Tibial artery (tissue), 4 donors: ENCODE data around the gene ZFAND3.

Source experiments
- DNase-seq, 2 donors: peaks; one replicate each; pipeline ENCODE4 v3.0.0-alpha.2; 2019
- H3K27ac ChIP-seq, 2 donors: fragments of 200-600 bp; sonication (generic) in 1 of 2; 1 replicate in 1 of 2; 2 replicates in 1 of 2; pipeline ENCODE4 v1.5.1; 2018 to 2019; ENCODE audit warnings: mild to moderate bottlenecking in 1 of 2
- H3K27me3 ChIP-seq, 2 donors: fragments of 200-600 bp; sonication (generic) in 1 of 2; one replicate each; pipeline versions ENCODE4 v1.5.1 to v1.6.0; 2016 to 2019
- H3K36me3 ChIP-seq, 3 donors: fragments of 200-600 bp; sonication (generic) in 2 of 3; one replicate each; pipeline ENCODE4 v1.5.1; 2016 to 2019; ENCODE audit warnings: mild to moderate bottlenecking in 2 of 3
- H3K4me1 ChIP-seq, 4 donors: fragments of 200-600 bp; sonication (generic) in 2 of 4; 1 replicate in 3 of 4; 2 replicates in 1 of 4; pipeline ENCODE4 v1.5.1; 2016 to 2019
- H3K4me3 ChIP-seq, 2 donors: fragments of 200-600 bp; sonication (generic) in 1 of 2; 1 replicate in 1 of 2; 2 replicates in 1 of 2; pipeline ENCODE4 v1.5.1; 2018 to 2019; ENCODE audit warnings: mild to moderate bottlenecking in 2 of 2
- H3K9me3 ChIP-seq, 3 donors: fragments of 200-600 bp; sonication (generic) in 1 of 3; one replicate each; pipeline ENCODE4 v1.5.1; 2016 to 2019
- intact Hi-C: fragments of 100-400 bp; cut with DNase I; formaldehyde crosslinking; loops from one replicate; pipeline ENCODE4 v1.15.0; 2023; ENCODE audit warnings: low total_unique reads
- TF ChIP-seq, protein P1 (sequence below), 2 experiments: fragments of 200-600 bp in 1 of 2; fragments of 450-650 bp in 1 of 2; IDR thresholded peaks; one replicate each; pipeline ENCODE4 v1.5.1; 2017 to 2019; ENCODE audit warnings: antibody characterized with exemption in 2 of 2, mild to moderate bottlenecking in 1 of 2, moderate library complexity in 1 of 2

The ZFAND3 gene

GRCh38 chr6:37845026-37845911 is 25.7 kb downstream of the ZFAND3 start:
- H3K36me3 ChIP-seq: no peaks in the 10 kb centered on the region
- H3K4me1 ChIP-seq: peaks cover 0 to 69% (median 14%) of the 10 kb centered on the region in 4 donors
- H3K9me3 ChIP-seq: no peaks in the 10 kb centered on the region
- no peak overlapping the region for H3K4me3 ChIP-seq
- intact Hi-C loops: no loop called here
- H3K27me3 ChIP-seq: no peaks in the 10 kb centered on the region
- TF ChIP-seq, protein P1, sequence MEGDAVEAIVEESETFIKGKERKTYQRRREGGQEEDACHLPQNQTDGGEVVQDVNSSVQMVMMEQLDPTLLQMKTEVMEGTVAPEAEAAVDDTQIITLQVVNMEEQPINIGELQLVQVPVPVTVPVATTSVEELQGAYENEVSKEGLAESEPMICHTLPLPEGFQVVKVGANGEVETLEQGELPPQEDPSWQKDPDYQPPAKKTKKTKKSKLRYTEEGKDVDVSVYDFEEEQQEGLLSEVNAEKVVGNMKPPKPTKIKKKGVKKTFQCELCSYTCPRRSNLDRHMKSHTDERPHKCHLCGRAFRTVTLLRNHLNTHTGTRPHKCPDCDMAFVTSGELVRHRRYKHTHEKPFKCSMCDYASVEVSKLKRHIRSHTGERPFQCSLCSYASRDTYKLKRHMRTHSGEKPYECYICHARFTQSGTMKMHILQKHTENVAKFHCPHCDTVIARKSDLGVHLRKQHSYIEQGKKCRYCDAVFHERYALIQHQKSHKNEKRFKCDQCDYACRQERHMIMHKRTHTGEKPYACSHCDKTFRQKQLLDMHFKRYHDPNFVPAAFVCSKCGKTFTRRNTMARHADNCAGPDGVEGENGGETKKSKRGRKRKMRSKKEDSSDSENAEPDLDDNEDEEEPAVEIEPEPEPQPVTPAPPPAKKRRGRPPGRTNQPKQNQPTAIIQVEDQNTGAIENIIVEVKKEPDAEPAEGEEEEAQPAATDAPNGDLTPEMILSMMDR (IDR thresholded peaks at IDR 0.05): no peak
- H3K27ac ChIP-seq: no peak overlapping the region
- DNase-seq: peak in 1 of 2 donors; percentile 35

- DNase-seq: no peak
- Histone ChIP-seq H3K27ac (no peak overlapping the region), H3K4me3 (no peak overlapping the region), H3K4me1 (peaks cover 0 to 69% (median 16%) of the 10 kb centered on the region in 4 donors), H3K27me3 (no peaks in the 10 kb centered on the region), H3K9me3 (no peaks in the 10 kb centered on the region), H3K36me3 (no peaks in the 10 kb centered on the region)
- intact Hi-C loops: no loop called here
- TF ChIP-seq, protein P1 (IDR thresholded peaks at IDR 0.05): no peak
Measured at GRCh38 chr6:37845930-37846329, 26.4 kb downstream of the ZFAND3 start.

- Histone ChIP-seq H3K27ac (no peak overlapping the region), H3K4me3 (no peak overlapping the region), H3K4me1 (peaks cover 0 to 77% (median 15%) of the 10 kb centered on the region in 4 donors), H3K27me3 (no peaks in the 10 kb centered on the region), H3K36me3 (no peaks in the 10 kb centered on the region), H3K9me3 (no peaks in the 10 kb centered on the region)
- no peak for DNase-seq
- TF ChIP-seq, protein P1 (IDR thresholded peaks at IDR 0.05): no peak
- intact Hi-C loops: no loop called here
Measured at GRCh38 chr6:37847704-37848103, 28.2 kb downstream of the ZFAND3 start.

GRCh38 chr6:37848371-37848770 is 28.8 kb downstream of the ZFAND3 start:
- no peaks in the 10 kb centered on the region for H3K27me3 ChIP-seq
- DNase-seq: no peak
- no peaks in the 10 kb centered on the region for H3K9me3 ChIP-seq
- TF ChIP-seq, protein P1 (IDR thresholded peaks at IDR 0.05): no peak
- H3K36me3 ChIP-seq: no peaks in the 10 kb centered on the region
- H3K27ac ChIP-seq: no peak overlapping the region
- peaks cover 0 to 73% (median 16%) of the 10 kb centered on the region in 4 donors for H3K4me1 ChIP-seq
- no peak overlapping the region for H3K4me3 ChIP-seq
- intact Hi-C loops: no loop called here

GRCh38 chr6:37850260-37850659 is 30.7 kb downstream of the ZFAND3 start:
- Histone ChIP-seq H3K27ac (no peak overlapping the region), H3K27me3 (no peaks in the 10 kb centered on the region), H3K36me3 (no peaks in the 10 kb centered on the region), H3K4me1 (peaks cover 0 to 59% (median 13%) of the 10 kb centered on the region in 4 donors), H3K4me3 (no peak overlapping the region), H3K9me3 (no peaks in the 10 kb centered on the region)
- intact Hi-C loops: no loop called here
- DNase-seq: no peak
- TF ChIP-seq, protein P1 (IDR thresholded peaks at IDR 0.05): no peak
